ENCODE measurements around the gene TTI1.

DNA sequence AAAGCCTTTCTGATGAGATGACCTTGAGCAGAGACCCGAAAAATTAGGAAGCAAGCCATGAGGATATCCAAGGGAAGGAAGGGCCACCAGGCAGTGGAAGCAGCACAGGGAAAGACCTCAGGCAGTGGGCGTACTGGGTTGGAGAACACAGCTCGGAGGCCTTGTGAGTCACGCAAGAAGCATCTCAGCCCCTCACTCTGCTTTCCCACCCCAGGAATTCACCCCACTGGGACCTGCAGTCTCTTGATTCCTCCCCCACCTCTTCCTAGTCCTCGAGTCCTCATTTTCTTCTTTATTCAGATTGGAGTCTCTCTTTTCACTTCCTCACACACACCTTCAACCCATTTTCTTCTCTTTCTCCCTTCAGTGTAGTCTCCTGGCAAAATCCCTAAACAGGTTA, 27.3 kb upstream of the TTI1 start:
- TF ChIP-seq, protein P1, sequence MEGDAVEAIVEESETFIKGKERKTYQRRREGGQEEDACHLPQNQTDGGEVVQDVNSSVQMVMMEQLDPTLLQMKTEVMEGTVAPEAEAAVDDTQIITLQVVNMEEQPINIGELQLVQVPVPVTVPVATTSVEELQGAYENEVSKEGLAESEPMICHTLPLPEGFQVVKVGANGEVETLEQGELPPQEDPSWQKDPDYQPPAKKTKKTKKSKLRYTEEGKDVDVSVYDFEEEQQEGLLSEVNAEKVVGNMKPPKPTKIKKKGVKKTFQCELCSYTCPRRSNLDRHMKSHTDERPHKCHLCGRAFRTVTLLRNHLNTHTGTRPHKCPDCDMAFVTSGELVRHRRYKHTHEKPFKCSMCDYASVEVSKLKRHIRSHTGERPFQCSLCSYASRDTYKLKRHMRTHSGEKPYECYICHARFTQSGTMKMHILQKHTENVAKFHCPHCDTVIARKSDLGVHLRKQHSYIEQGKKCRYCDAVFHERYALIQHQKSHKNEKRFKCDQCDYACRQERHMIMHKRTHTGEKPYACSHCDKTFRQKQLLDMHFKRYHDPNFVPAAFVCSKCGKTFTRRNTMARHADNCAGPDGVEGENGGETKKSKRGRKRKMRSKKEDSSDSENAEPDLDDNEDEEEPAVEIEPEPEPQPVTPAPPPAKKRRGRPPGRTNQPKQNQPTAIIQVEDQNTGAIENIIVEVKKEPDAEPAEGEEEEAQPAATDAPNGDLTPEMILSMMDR (IDR thresholded peaks at IDR 0.05; ENCODE audit: poor library complexity, severe bottlenecking) = no peak
- TF ChIP-seq, protein P2, sequence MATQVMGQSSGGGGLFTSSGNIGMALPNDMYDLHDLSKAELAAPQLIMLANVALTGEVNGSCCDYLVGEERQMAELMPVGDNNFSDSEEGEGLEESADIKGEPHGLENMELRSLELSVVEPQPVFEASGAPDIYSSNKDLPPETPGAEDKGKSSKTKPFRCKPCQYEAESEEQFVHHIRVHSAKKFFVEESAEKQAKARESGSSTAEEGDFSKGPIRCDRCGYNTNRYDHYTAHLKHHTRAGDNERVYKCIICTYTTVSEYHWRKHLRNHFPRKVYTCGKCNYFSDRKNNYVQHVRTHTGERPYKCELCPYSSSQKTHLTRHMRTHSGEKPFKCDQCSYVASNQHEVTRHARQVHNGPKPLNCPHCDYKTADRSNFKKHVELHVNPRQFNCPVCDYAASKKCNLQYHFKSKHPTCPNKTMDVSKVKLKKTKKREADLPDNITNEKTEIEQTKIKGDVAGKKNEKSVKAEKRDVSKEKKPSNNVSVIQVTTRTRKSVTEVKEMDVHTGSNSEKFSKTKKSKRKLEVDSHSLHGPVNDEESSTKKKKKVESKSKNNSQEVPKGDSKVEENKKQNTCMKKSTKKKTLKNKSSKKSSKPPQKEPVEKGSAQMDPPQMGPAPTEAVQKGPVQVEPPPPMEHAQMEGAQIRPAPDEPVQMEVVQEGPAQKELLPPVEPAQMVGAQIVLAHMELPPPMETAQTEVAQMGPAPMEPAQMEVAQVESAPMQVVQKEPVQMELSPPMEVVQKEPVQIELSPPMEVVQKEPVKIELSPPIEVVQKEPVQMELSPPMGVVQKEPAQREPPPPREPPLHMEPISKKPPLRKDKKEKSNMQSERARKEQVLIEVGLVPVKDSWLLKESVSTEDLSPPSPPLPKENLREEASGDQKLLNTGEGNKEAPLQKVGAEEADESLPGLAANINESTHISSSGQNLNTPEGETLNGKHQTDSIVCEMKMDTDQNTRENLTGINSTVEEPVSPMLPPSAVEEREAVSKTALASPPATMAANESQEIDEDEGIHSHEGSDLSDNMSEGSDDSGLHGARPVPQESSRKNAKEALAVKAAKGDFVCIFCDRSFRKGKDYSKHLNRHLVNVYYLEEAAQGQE (IDR thresholded peaks at IDR 0.05; ENCODE audit: borderline replicate concordance) = no peak
- TF ChIP-seq POLR2AphosphoS5 (IDR thresholded peaks at IDR 0.05) = no peak
- no peak for TF ChIP-seq EP300 (conservative IDR thresholded peaks at IDR 0.05; ENCODE audit: poor library complexity, severe bottlenecking)

Data from neural cell (in vitro differentiated cells).